ENCODE results near the gene APBB2.

DNA sequence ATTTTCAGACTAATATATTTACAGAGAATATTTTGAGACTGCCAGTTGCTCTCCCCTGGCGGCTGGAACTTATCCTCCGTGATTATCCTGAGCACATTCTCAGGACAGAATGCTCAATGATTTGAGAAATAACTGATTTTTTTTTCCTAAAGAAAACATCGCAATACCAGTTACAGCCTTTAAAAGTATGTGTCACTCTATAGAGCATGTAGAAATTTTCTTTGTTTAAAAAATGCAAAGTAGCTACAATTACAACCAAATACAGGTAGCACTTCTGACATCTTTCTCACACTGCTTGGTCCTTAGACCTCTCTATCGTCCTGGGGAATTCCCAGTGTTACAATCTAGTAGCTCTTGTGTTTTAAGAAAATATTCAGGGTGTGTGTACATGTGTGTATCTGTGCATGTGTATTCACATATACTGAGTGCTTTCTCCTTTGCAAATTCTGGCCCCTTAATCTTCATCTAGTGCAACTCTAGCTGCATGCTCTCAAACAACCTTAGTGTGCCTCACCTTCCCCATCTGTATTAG, 13.8 kb downstream of the APBB2 start:
- no peak for TF ChIP-seq POLR2A (IDR thresholded peaks at IDR 0.05)
- TF ChIP-seq, protein P1, sequence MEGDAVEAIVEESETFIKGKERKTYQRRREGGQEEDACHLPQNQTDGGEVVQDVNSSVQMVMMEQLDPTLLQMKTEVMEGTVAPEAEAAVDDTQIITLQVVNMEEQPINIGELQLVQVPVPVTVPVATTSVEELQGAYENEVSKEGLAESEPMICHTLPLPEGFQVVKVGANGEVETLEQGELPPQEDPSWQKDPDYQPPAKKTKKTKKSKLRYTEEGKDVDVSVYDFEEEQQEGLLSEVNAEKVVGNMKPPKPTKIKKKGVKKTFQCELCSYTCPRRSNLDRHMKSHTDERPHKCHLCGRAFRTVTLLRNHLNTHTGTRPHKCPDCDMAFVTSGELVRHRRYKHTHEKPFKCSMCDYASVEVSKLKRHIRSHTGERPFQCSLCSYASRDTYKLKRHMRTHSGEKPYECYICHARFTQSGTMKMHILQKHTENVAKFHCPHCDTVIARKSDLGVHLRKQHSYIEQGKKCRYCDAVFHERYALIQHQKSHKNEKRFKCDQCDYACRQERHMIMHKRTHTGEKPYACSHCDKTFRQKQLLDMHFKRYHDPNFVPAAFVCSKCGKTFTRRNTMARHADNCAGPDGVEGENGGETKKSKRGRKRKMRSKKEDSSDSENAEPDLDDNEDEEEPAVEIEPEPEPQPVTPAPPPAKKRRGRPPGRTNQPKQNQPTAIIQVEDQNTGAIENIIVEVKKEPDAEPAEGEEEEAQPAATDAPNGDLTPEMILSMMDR (IDR thresholded peaks at IDR 0.05) = no peak
